ENCODE measurements around the gene IFNK. TPM values are rescaled to one million over a fixed set of nuclear protein-coding genes. Genes with fewer than 3 reads are reported as not detected.

Gene IFNK
- total and polyA plus RNA-seq, 2 donors (not counting 3 experiments of a cell fraction or from before 2014, with no cell fraction given): not detected

- Histone ChIP-seq H3K27ac (ENCODE audit: insufficient read depth, low read depth, low read length) (no peak overlapping the region), H3K4me2 (ENCODE audit: insufficient read depth, low read length) (no peak overlapping the region), H3K9ac (replicated peaks; ENCODE audit: extremely low read depth, insufficient read depth, low read length) (no peak overlapping the region), H4K20me1 (replicated peaks; ENCODE audit: control insufficient read depth, extremely low read depth, insufficient read depth, low read length) (no peaks in the 10 kb centered on the region), H3K36me3 (ENCODE audit: control insufficient read depth in 2 of 2, extremely low read depth in 1 of 2, insufficient read depth in 2 of 2, low read length in 2 of 2) (no peaks in the 10 kb centered on the region), H3K79me2 (ENCODE audit: control insufficient read depth, insufficient read depth, low read length) (no peaks in the 10 kb centered on the region), H3K9me3 (replicated peaks; ENCODE audit: control insufficient read depth, insufficient read depth, low read length) (no peaks in the 10 kb centered on the region), H2AFZ (ENCODE audit: low read depth, low read length) (no peak overlapping the region), H3K27me3 (ENCODE audit: control insufficient read depth in 2 of 2, insufficient read depth in 2 of 2, low read length in 2 of 2) (peaks cover 0 to 2% of the 10 kb centered on the region in 2 experiments), H3K4me1 (ENCODE audit: control insufficient read depth, extremely low read depth, insufficient read depth, low read length) (no peaks in the 10 kb centered on the region), H3K4me3 (replicated peaks in 1 of 3; ENCODE audit: insufficient read depth in 1 of 3, low read depth in 1 of 3, low read length in 3 of 3) (no peak overlapping the region), H3K9me1 (replicated peaks; ENCODE audit: control insufficient read depth, extremely low read depth, insufficient read depth, low read length) (no peaks in the 10 kb centered on the region)
- intact Hi-C loops (cut with micrococcal nuclease) (no loop called here), dilution Hi-C loops (cut with MboI; ENCODE audit: extremely low pct_ligation_motif_present, low sequenced_read_pairs) (no loop called here)
- TF ChIP-seq EZH2 (IDR thresholded peaks at IDR 0.05; ENCODE audit: borderline replicate concordance, low read depth, low read length, severe bottlenecking) (no peak), CTCF (IDR thresholded peaks at IDR 0.05; ENCODE audit: extremely low read depth in 1 of 2, insufficient read depth in 1 of 2, low read depth in 1 of 2, low read length in 2 of 2) (no peak), FOS (IDR thresholded peaks at IDR 0.05; ENCODE audit: borderline replicate concordance, insufficient read depth, low read length) (no peak), POLR2A (IDR thresholded peaks at IDR 0.05; ENCODE audit: low read depth, low read length) (no peak), JUN (IDR thresholded peaks at IDR 0.05; ENCODE audit: borderline replicate concordance, insufficient read depth, insufficient read length, low read depth) (no peak), POLR2AphosphoS5 (IDR thresholded peaks at IDR 0.05; ENCODE audit: insufficient read depth, low read depth, low read length) (no peak)
- CTCF ChIA-PET: interaction anchor here (1.6 to 2.1 kb wide), 2 partner anchors 11 to 203 kb away, joined by 5 to 9 read pairs; no protein-coding TSS in a partner anchor
- no TSS peak for BruUV-seq (replicated peaks)
- POLR2A ChIA-PET: no interaction called here
- FAIRE-seq (no peak), DNase-seq (ENCODE audit: low read depth, low spot score) (no peak)
Measured at GRCh38 chr9:27535701-27536118, 11.6 kb downstream of the IFNK start.

- no peaks in the 10 kb centered on the region for H3K9me3 ChIP-seq (replicated peaks; ENCODE audit: control insufficient read depth, insufficient read depth, low read length)
- intact Hi-C loops (cut with micrococcal nuclease) (no loop called here), dilution Hi-C loops (cut with MboI; ENCODE audit: extremely low pct_ligation_motif_present, low sequenced_read_pairs) (no loop called here)
- TF ChIP-seq MAX (IDR thresholded peaks at IDR 0.05; ENCODE audit: insufficient read depth, insufficient read length): no peak
- no peak for TF ChIP-seq GATA2 (IDR thresholded peaks at IDR 0.05; ENCODE audit: insufficient read depth, insufficient read length, low read depth, low read length)
- no peak for TF ChIP-seq EZH2 (IDR thresholded peaks at IDR 0.05; ENCODE audit: borderline replicate concordance, low read depth, low read length, severe bottlenecking)
- TF ChIP-seq CTCF (IDR thresholded peaks at IDR 0.05; ENCODE audit: extremely low read depth in 1 of 2, insufficient read depth in 1 of 2, low read depth in 1 of 2, low read length in 2 of 2): no peak
- TF ChIP-seq POLR2A (IDR thresholded peaks at IDR 0.05; ENCODE audit: low read depth, low read length): no peak
- no peak for TF ChIP-seq JUN (IDR thresholded peaks at IDR 0.05; ENCODE audit: borderline replicate concordance, insufficient read depth, insufficient read length, low read depth)
- no peak overlapping the region for H3K9ac ChIP-seq (replicated peaks; ENCODE audit: extremely low read depth, insufficient read depth, low read length)
- no TSS peak for BruUV-seq (replicated peaks)
- H3K9me1 ChIP-seq (replicated peaks; ENCODE audit: control insufficient read depth, extremely low read depth, insufficient read depth, low read length): no peaks in the 10 kb centered on the region
- FAIRE-seq (no peak), DNase-seq (ENCODE audit: low read depth, low spot score) (no peak)
- H3K79me2 ChIP-seq (ENCODE audit: control insufficient read depth, insufficient read depth, low read length): no peaks in the 10 kb centered on the region
- peaks cover 0 to 2% of the 10 kb centered on the region in 2 experiments for H3K27me3 ChIP-seq (ENCODE audit: control insufficient read depth in 2 of 2, insufficient read depth in 2 of 2, low read length in 2 of 2)
- no peaks in the 10 kb centered on the region for H4K20me1 ChIP-seq (replicated peaks; ENCODE audit: control insufficient read depth, extremely low read depth, insufficient read depth, low read length)
- ChIA-PET CTCF (interaction anchor here (1.6 to 2.1 kb wide), 2 partner anchors 11 to 203 kb away, joined by 5 to 9 read pairs; no protein-coding TSS in a partner anchor), POLR2A (no interaction called here)
- H3K36me3 ChIP-seq (ENCODE audit: control insufficient read depth in 2 of 2, extremely low read depth in 1 of 2, insufficient read depth in 2 of 2, low read length in 2 of 2): no peaks in the 10 kb centered on the region
- no peak overlapping the region for H2AFZ ChIP-seq (ENCODE audit: low read depth, low read length)
- no peak overlapping the region for H3K27ac ChIP-seq (ENCODE audit: insufficient read depth, low read depth, low read length)
- H3K4me2 ChIP-seq (ENCODE audit: insufficient read depth, low read length): no peak overlapping the region
- H3K4me1 ChIP-seq (ENCODE audit: control insufficient read depth, extremely low read depth, insufficient read depth, low read length): no peaks in the 10 kb centered on the region
- H3K4me3 ChIP-seq (replicated peaks in 1 of 3; ENCODE audit: insufficient read depth in 1 of 3, low read depth in 1 of 3, low read length in 3 of 3): no peak overlapping the region
Measured at GRCh38 chr9:27536168-27536567, 12.1 kb downstream of the IFNK start.
